GM12864 (cell line): ENCODE results near the gene DOK5.

Source experiments
- DNase-seq: peaks from one replicate; pipeline ENCODE4 v3.0.0-alpha.2; 2011; ENCODE audit warnings: low read depth
- H3K4me3 ChIP-seq: 2 replicates; pipeline ENCODE4 v1.5.1; 2011; ENCODE audit warnings: mild to moderate bottlenecking, low read depth, low read length, control low read depth
- TF ChIP-seq, protein P1 (sequence below): IDR thresholded peaks from 2 replicates; pipeline ENCODE4 v1.5.1; 2011; ENCODE audit warnings: low read depth, mild to moderate bottlenecking, moderate library complexity, low read length, control low read depth, inconsistent platforms; ENCODE audit errors: missing control alignments

Gene DOK5

DNA sequence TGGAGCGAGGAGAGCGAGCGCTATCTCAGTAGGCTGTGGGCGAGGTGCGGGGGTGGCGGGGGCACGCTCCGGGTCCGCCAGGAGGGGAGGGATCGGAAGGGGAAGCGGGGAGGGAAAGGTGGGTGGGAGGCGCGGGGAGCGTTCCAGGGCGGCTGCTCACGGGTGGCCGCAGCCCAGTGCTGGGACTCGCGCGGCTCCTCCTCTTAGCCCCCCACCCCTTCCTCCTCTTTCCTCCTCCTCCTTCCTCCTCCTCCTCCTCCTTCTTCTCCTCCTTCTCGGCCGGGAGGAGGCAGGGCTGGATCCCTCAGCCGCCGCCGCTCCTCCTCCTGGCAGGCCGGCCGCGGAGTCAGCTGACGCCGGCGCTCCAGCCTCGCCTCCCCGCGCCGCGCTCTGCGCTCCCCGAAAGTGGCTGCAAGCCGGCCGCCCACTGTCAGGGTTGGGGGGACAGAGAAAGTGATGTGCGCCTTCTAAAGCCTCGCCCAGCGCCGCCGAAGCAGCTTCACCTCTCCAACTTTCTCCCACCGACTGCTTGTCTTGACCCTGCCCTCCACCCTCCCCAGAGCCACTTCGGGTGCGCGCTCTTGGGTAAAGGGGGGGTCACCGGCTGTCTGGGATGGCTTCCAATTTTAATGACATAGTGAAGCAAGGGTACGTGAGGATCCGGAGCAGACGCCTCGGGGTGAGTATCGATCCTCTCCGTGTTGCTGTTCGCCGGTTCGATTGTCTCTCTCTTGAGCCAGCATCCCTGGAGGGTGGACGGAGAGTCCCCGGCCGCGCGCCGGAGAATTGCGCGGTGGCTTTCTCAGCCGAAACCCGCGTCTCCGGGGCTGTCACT lies at the start of gene DOK5:
DOK5 (plus strand) TSS at position 260 of the 835 bp plus-strand sequence; CDS start at position 614, 354 bp downstream.
- TF ChIP-seq, protein P1, sequence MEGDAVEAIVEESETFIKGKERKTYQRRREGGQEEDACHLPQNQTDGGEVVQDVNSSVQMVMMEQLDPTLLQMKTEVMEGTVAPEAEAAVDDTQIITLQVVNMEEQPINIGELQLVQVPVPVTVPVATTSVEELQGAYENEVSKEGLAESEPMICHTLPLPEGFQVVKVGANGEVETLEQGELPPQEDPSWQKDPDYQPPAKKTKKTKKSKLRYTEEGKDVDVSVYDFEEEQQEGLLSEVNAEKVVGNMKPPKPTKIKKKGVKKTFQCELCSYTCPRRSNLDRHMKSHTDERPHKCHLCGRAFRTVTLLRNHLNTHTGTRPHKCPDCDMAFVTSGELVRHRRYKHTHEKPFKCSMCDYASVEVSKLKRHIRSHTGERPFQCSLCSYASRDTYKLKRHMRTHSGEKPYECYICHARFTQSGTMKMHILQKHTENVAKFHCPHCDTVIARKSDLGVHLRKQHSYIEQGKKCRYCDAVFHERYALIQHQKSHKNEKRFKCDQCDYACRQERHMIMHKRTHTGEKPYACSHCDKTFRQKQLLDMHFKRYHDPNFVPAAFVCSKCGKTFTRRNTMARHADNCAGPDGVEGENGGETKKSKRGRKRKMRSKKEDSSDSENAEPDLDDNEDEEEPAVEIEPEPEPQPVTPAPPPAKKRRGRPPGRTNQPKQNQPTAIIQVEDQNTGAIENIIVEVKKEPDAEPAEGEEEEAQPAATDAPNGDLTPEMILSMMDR, result no peak
- no peak within 1 kb of the TSS for H3K4me3 ChIP-seq
- no peak for DNase-seq

DNA sequence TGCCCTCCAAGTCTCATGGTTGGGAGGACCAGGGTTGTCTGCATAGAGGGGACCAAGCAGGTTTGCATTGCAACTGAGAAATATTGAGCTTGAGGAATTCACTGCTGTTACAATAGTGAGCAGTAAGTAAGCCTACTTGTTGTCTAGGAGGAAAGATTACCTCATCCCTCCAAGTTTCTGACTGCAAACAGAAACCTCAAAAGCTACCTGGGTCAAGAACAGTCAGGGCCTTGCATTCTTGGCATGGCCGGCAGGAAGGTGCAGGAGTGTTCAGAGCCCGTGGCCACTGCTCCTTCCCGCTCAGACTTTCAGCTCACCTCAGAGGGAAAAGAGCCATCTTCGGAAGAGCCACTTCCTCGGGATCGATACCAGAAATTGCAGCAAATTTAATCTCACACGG lies 46.0 kb upstream of the DOK5 start:
- TF ChIP-seq, protein P1, result no peak
- no peak for DNase-seq
- no peak overlapping the region for H3K4me3 ChIP-seq

DNA sequence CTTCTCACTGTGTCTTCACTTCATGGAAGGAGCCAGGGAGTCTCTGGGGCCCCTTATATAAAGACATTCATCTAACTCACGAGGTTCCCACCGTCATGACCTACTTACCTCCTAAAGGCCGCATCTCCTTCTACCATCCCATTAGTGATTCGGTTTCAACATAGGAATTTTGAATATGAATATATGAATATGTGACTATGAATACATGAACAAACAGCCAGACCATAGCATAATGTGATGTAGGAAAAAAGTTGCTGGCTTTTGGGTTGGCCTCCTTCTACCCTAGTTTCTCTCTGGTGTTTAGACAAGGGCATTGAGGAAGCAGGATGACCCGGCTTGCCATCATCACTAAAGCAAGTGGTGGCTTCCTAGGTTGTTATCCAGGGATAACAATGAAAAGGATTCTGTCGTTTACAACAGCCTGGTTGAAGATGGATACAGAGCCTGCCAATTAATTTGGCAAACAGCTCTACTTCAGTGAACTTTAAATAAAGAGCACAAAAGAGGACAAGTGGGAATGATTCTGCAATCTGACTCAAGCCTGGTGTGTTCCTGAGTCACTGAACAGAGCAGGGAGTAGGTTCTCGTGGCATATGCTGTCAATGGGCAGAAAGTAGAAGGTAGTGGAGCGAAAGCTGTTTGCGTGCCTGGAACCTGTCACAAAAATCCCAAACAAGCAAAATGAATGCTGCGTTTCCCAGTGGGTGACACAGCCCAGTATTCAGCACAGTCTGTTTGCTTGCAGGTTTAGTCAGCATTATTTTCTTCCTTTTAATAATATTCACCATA lies 44.0 kb upstream of the DOK5 start:
- TF ChIP-seq, protein P1, result no peak
- no peak for DNase-seq
- H3K4me3 ChIP-seq, result no peak overlapping the region

DNA sequence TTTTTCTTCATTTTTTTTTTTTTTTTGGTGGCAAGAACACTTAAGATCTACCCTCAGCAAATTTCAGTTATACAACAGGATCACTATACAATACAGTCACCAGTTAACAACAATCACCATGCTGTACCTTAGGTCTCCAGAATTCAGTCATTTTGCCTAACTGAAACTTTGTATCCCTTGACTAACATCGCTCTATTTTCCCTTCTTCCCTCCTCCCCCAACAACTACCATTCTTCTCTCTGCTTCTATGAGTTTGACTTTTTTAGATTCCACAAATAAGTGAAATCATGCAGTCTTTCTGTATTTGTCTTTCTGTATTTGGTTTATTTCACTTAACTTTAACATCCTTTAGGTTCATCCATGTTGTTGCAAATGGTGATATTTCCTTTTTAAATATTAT lies 42.4 kb upstream of the DOK5 start:
- no peak overlapping the region for H3K4me3 ChIP-seq
- DNase-seq, result no peak
- TF ChIP-seq, protein P1, result no peak

DNA sequence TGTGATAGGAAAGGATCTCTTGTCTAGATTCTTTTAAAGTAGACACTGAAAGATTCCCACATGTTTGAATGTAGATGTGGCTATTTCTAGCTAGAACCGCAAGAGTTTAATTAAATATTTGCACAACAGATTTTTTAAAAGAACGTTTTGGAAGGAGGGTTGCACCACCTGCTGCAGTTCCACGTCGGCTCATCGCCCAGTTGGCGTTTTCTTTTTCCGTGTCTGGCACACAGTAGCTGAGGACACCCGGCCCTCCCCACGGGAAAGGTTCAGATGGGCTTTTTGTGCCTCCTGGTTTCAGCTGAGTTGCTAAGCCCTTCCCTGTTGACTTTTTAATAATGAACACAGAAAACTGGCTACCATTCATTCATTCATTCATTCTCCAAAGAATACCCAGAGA lies 41.8 kb upstream of the DOK5 start:
- no peak for DNase-seq
- TF ChIP-seq, protein P1, result no peak
- H3K4me3 ChIP-seq, result no peak overlapping the region

DNA sequence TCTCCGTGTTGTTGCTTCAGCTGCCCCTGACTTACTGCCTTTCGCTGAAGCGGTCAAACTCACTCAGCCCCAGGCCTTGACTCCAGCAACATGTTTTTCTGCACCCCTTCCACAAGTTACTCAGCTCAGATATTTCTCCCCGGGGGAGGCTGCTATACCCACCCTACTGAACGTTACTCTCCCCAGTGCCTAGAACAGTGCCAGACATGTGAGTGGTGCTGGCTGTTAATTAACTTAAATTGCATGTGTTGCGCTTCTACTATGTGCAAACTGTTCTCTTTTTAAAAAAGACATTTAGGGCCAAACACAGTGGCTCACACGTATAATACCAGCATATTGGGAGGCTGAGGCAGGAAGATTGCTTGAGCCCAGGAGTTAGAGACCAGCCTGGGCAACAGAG lies 41.2 kb upstream of the DOK5 start:
- TF ChIP-seq, protein P1, result no peak
- no peak for DNase-seq

More for the DNA sequence above, 41.2 kb upstream of the DOK5 start:
- no peak overlapping the region for H3K4me3 ChIP-seq
